Mesendoderm (in vitro differentiated cells): Measurements from ENCODE around the gene ZNF581.

Experiments
- DNase-seq: peaks from one replicate; pipeline ENCODE4 v3.0.0; 2013
- H2AK5ac ChIP-seq: 2 replicates; pipeline ENCODE4 v1.6.1; 2013; ENCODE audit warnings: low read length, inconsistent platforms
- H2BK120ac ChIP-seq: 2 replicates; pipeline ENCODE4 v1.6.1; 2013; ENCODE audit warnings: low read depth, mild to moderate bottlenecking, low read length, moderate library complexity, mixed read lengths
- H2BK15ac ChIP-seq: replicated peaks from 2 replicates; pipeline ENCODE4 v1.6.1; 2013; ENCODE audit warnings: low read depth, mild to moderate bottlenecking, moderate library complexity
- H2BK5ac ChIP-seq: 2 replicates; pipeline ENCODE4 v1.6.1; 2013; ENCODE audit warnings: low read length, inconsistent platforms
- H3K18ac ChIP-seq: 2 replicates; pipeline ENCODE4 v1.6.1; 2013; ENCODE audit warnings: mild to moderate bottlenecking, low read length, mixed read lengths
- H3K23ac ChIP-seq: one replicate; pipeline ENCODE4 v1.6.1; 2013; ENCODE audit warnings: low read length
- H3K27ac ChIP-seq: 2 replicates; pipeline ENCODE4 v1.5.1; 2013; ENCODE audit warnings: low read depth, mild to moderate bottlenecking, inconsistent platforms, low read length, moderate library complexity
- H3K27me3 ChIP-seq: 2 replicates; pipeline ENCODE4 v1.6.1; 2013; ENCODE audit warnings: low read length, control low read depth, mild to moderate bottlenecking, inconsistent platforms; ENCODE audit not compliant: insufficient read depth, poor library complexity
- H3K36me3 ChIP-seq: 2 replicates; pipeline ENCODE4 v1.6.1; 2013; ENCODE audit warnings: low read length, inconsistent platforms; ENCODE audit not compliant: control insufficient read depth, insufficient read depth
- H3K4ac ChIP-seq: one replicate; pipeline ENCODE4 v1.6.1; 2013; ENCODE audit warnings: low read depth, mild to moderate bottlenecking, low read length, moderate library complexity
- H3K4me1 ChIP-seq: 2 replicates; pipeline ENCODE4 v1.6.1; 2013; ENCODE audit warnings: low read depth, low read length, inconsistent platforms; ENCODE audit not compliant: control insufficient read depth
- H3K4me2 ChIP-seq: 2 replicates; pipeline ENCODE4 v1.6.1; 2013; ENCODE audit warnings: low read length
- H3K4me3 ChIP-seq: 2 replicates; pipeline ENCODE4 v1.5.1; 2013; ENCODE audit warnings: mild to moderate bottlenecking, low read length
- H3K56ac ChIP-seq: one replicate; pipeline ENCODE4 v1.6.1; 2013; ENCODE audit warnings: low read length
- H3K79me1 ChIP-seq: 2 replicates; pipeline ENCODE4 v1.6.1; 2013; ENCODE audit warnings: low read length, inconsistent platforms
- H3K79me2 ChIP-seq: 2 replicates; pipeline ENCODE4 v1.6.1; 2013; ENCODE audit warnings: mild to moderate bottlenecking, low read length; ENCODE audit not compliant: control insufficient read depth, insufficient read depth
- H3K9ac ChIP-seq: 2 replicates; pipeline ENCODE4 v1.6.1; 2013; ENCODE audit warnings: low read length, inconsistent platforms
- H4K5ac ChIP-seq: one replicate; pipeline ENCODE4 v1.6.1; 2013; ENCODE audit warnings: low read length
- H4K8ac ChIP-seq: one replicate; pipeline ENCODE4 v1.6.1; 2013; ENCODE audit warnings: low read depth, mild to moderate bottlenecking, control low read depth, low read length, moderate library complexity
- WGBS: extraction: QIAGEN DNeasy Blood & Tissue Kit; methylation state at CpG from one replicate; pipeline ENCODE4 v1.1.7; 2013; ENCODE audit warnings: low lambda C conversion rate, missing lambda C conversion rate; ENCODE audit not compliant: insufficient coverage; ENCODE audit errors: extremely low coverage; 5-methylcytosine and 5-hydroxymethylcytosine counted together

The ZNF581 gene

DNA sequence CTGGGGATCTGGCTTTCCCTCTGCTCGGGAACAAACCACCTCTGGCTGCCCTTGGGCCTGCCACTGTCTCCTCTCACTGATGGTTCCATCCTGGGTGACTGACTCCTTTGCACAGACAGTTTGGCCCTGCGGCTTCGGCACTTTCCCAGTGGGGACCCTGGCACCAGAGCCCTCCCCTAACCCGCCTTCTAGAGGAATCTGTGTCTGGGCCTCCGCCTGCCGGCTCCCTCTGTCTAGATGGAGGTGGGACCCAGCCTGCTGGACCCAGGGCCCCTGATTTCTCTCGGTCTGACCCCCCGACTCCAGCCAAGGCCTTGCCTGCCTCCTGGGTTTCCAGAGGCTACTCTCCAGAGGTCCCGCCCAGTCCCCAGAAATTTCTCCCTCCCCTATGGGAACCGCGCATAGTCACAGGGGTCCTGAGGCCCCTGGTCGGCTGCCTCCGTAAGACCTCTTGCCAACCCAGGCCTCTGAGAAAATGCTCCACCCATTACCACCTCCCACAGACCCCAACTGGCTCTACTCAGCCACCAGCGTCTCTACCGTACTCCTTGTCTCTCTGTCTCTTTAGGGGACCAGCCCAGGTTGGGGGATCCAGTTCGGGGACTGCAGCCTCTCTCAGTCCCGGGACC, 7.3 kb downstream of the ZNF581 start:
- H4K5ac ChIP-seq, result no peak overlapping the region
- H3K4me3 ChIP-seq, result no peak overlapping the region
- H2BK120ac ChIP-seq, result no peak overlapping the region
- no peak overlapping the region for H3K9ac ChIP-seq
- no peaks in the 10 kb centered on the region for H3K27me3 ChIP-seq
- H3K4me2 ChIP-seq, result no peak overlapping the region
- no peak overlapping the region for H2BK5ac ChIP-seq
- H3K4ac ChIP-seq, result no peak overlapping the region
- H3K4me1 ChIP-seq, result no peaks in the 10 kb centered on the region
- H3K36me3 ChIP-seq, result no peaks in the 10 kb centered on the region
- no CpG with 5 or more reads among the region's 17 CpGs for WGBS
- no peak for DNase-seq
- H3K23ac ChIP-seq, result no peak overlapping the region
- no peak overlapping the region for H2AK5ac ChIP-seq
- no peak overlapping the region for H3K27ac ChIP-seq
- H3K56ac ChIP-seq, result no peak overlapping the region
- H4K8ac ChIP-seq, result no peak overlapping the region
- H2BK15ac ChIP-seq, result no peak overlapping the region
- H3K79me1 ChIP-seq, result no peaks in the 10 kb centered on the region
- no peak overlapping the region for H3K18ac ChIP-seq
- peaks cover 3% of the 10 kb centered on the region for H3K79me2 ChIP-seq

DNA sequence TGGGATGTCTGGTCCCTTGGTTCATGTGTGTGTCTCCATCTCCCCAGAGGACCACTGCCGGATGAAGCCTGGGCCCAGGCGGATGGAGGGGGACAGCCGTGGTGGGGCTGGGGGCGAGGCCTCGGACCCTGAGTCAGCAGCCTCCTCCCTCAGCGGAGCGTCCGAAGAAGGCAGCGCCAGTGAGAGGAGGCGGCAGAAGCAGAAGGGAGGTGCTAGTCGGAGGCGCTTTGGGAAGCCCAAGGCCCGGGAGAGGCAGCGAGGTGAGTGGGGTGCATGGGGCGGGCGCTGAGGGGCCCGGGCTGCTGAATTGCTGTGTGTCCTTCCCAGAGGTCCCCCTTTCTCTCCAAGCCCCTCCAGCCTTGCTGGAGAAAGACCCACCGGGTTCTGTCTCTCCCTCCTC, 7.8 kb downstream of the ZNF581 start:
- Histone ChIP-seq H3K9ac (no peak overlapping the region), H3K27me3 (no peaks in the 10 kb centered on the region), H4K8ac (no peak overlapping the region), H3K4me2 (no peak overlapping the region), H3K23ac (no peak overlapping the region), H2BK15ac (no peak overlapping the region), H3K4me3 (no peak overlapping the region), H2AK5ac (no peak overlapping the region), H2BK5ac (no peak overlapping the region), H3K4me1 (no peaks in the 10 kb centered on the region), H4K5ac (no peak overlapping the region), H3K79me2 (peaks cover 9% of the 10 kb centered on the region), H3K27ac (no peak overlapping the region), H3K18ac (no peak overlapping the region), H3K36me3 (no peaks in the 10 kb centered on the region), H2BK120ac (no peak overlapping the region), H3K4ac (no peak overlapping the region), H3K79me1 (no peaks in the 10 kb centered on the region), H3K56ac (no peak overlapping the region)
- DNase-seq, result no peak
- WGBS, result no CpG with 5 or more reads among the region's 18 CpGs

DNA sequence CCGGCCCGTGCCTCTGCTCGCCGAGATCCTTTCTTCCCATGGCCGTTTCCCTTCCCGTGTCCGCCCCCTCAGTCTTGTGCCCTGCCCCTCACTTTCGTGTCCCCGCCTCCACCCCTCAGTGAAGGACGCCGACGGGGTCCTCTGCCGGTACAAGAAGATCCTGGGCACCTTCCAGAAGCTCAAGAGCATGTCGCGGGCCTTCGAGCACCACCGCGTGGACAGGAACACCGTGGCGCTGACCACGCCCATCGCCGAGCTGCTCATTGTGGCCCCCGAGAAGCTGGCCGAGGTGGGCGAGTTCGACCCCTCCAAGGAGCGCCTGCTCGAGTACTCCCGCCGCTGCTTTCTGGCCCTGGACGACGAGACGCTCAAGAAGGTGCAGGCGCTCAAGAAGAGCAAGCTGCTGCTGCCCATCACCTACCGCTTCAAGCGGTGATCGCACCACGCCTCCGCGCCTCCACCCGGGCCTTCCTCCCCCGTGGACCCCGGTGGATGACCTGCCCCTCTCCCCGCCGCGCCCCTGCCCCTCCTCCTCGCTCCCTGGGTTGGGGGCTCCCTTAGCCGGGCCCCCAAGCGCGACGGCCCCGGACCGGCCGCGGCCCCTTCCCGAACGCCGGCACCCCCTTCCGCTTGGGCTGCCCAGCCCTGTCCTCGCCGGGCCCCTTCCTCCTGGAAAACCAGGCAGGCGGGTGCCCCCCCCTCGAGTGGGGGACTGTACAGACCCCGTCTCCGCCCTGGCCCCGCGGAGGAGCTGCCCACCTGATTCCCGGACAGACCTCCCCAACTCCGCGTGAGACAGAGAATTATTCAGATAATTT, 9.1 kb downstream of the ZNF581 start:
- H3K27me3 ChIP-seq, result no peaks in the 10 kb centered on the region
- H3K4me2 ChIP-seq, result no peak overlapping the region
- H3K4me3 ChIP-seq, result no peak overlapping the region
- peak overlapping the region; percentile 53 for H3K9ac ChIP-seq
- H3K79me1 ChIP-seq, result no peaks in the 10 kb centered on the region
- peak overlapping the region; percentile 71 for H3K56ac ChIP-seq
- no peak overlapping the region for H2AK5ac ChIP-seq
- H3K23ac ChIP-seq, result no peak overlapping the region
- H3K4ac ChIP-seq, result peak overlapping the region; percentile 17
- H2BK120ac ChIP-seq, result no peak overlapping the region
- no CpG with 5 or more reads among the region's 71 CpGs for WGBS
- H2BK5ac ChIP-seq, result no peak overlapping the region
- no peak overlapping the region for H4K5ac ChIP-seq
- H2BK15ac ChIP-seq, result no peak overlapping the region
- no peaks in the 10 kb centered on the region for H3K36me3 ChIP-seq
- peaks cover 4% of the 10 kb centered on the region for H3K4me1 ChIP-seq
- H3K79me2 ChIP-seq, result peaks cover 21% of the 10 kb centered on the region
- no peak overlapping the region for H3K18ac ChIP-seq
- H3K27ac ChIP-seq, result no peak overlapping the region
- DNase-seq, result no peak
- peak overlapping the region; percentile 7 for H4K8ac ChIP-seq

DNA sequence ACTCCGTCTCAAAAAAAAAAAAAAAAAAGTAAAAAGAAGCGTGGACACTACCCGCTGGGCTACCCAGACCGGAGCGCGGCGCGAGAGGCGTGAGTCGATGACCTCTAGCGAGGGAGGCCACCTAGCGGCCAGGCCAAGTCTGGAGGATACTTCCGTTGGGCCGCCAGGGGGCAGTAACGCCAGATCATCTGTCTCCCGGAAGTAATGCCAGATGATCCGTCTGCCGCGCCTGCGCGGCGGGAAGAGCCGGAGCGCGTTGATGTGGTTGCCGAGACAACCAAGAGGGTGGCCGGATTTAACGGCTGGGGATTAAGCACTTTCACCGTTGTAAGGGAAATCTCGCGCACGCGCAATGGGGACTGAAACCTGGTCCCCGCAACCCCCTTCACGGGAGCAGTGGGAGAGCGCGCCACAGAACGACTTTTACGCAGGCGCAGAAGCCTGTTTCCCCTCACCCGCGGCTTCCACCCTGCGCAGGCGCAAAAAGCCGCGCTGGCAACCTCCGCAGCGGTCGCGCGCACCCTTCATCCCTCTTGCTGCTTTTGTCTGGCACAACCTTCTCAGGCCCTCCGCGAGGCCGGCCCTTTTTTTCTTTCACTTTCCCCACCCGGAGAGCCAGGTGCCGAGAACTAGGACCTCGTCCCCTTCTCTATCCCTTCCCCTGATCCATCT, 10.3 kb downstream of the ZNF581 start:
- Histone ChIP-seq H2AK5ac (no peak overlapping the region), H4K8ac (no peak overlapping the region), H3K27me3 (no peaks in the 10 kb centered on the region), H3K23ac (no peak overlapping the region), H3K4me1 (peaks cover 4% of the 10 kb centered on the region), H4K5ac (no peak overlapping the region), H3K4ac (peak overlapping the region; percentile 82), H2BK15ac (no peak overlapping the region), H2BK120ac (no peak overlapping the region), H3K9ac (peak overlapping the region; percentile 99), H2BK5ac (peak overlapping the region; percentile 79), H3K4me3 (peak overlapping the region; percentile 81), H3K79me1 (no peaks in the 10 kb centered on the region), H3K79me2 (peaks cover 34% of the 10 kb centered on the region), H3K4me2 (peak overlapping the region; percentile 77), H3K56ac (peak overlapping the region; percentile 92), H3K18ac (peak overlapping the region; percentile 35), H3K27ac (peak overlapping the region; percentile 85), H3K36me3 (no peaks in the 10 kb centered on the region)
- peak; percentile 99 for DNase-seq
- WGBS, result no CpG with 5 or more reads among the region's 57 CpGs

DNA sequence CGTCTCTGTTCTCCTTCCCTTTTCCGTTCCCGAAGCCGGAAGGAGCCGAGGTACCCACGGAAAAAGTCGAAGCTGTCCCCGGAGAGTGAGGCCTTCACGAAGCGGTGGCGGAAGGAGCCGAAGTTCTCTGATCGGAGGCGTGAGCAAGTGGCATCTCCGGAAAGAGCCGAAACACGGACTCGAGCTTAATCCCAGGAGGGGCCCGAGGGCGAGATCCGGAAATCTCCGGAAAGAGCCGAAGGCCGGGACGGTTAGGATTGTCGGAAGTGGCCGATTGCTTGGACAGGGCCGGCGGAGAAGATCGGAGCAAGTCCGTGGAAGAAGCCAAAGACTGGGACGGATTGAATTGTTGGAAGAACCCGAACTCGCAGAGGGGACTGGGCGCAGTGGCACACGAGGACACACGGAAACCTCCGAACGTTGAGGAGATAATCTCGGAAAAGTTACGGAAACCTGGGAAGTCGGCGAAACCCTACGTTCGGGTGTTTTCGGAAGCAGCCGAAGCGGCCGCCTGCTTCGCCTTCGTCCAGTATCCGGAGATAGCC, 10.9 kb downstream of the ZNF581 start:
- Histone ChIP-seq H3K27me3 (no peaks in the 10 kb centered on the region), H3K18ac (peak overlapping the region; percentile 47), H3K4ac (no peak overlapping the region), H3K23ac (peak overlapping the region; percentile 48), H2AK5ac (no peak overlapping the region), H3K36me3 (no peaks in the 10 kb centered on the region), H3K56ac (peak overlapping the region; percentile 98), H2BK5ac (peak overlapping the region; percentile 98), H4K8ac (no peak overlapping the region), H3K4me2 (peak overlapping the region; percentile 82), H3K4me1 (peaks cover 4% of the 10 kb centered on the region), H2BK120ac (no peak overlapping the region), H3K27ac (peak overlapping the region; percentile 88), H2BK15ac (no peak overlapping the region), H3K79me1 (no peaks in the 10 kb centered on the region), H4K5ac (peak overlapping the region; percentile 68), H3K9ac (peak overlapping the region; percentile 99), H3K4me3 (peak overlapping the region; percentile 81), H3K79me2 (peaks cover 40% of the 10 kb centered on the region)
- peak; percentile 100 for DNase-seq
- no CpG with 5 or more reads among the region's 52 CpGs for WGBS
